A549 (cell line): ENCODE results near the gene TNPO2. TPM values are rescaled to one million over a fixed set of nuclear protein-coding genes. Genes with fewer than 3 reads are reported as not detected.

Source experiments
- ATAC-seq, 2 experiments: fragments of 200-7000 bp in 1 of 2; fragments of >200 bp in 1 of 2; cut with Nextera tagmentation in 1 of 2; cut with Tn5 transposase in 1 of 2; 3 replicates each; pipeline versions ENCODE4 v1.8.0 to v1.9.1; 2018 to 2020; ENCODE audit warnings: mild to moderate bottlenecking in 1 of 2, moderate library complexity in 1 of 2
- CTCF ChIA-PET: fragments of 300-600 bp; sonication (Branson Sonifier 250); formaldehyde crosslinking; extraction: SDS; loops from one replicate; lab custom pipeline; 2021; ENCODE audit warnings: antibody characterized with exemption, inconsistent platforms; lab: Yijun Ruan, JAX
- POLR2A ChIA-PET: fragments of 350-600 bp; formaldehyde crosslinking; extraction: SDS; loops from one replicate; lab custom pipeline; 2021; ENCODE audit warnings: antibody characterized with exemption, inconsistent platforms; lab: Yijun Ruan, JAX
- DNase-seq, 2 experiments: peaks; one replicate each; pipeline versions ENCODE4 v3.0.0 to v3.0.0-alpha.2; 2011 to 2016; ENCODE audit warnings: low read depth in 1 of 2, low spot score in 1 of 2
- FAIRE-seq: peaks from 2 replicates; lab custom pipeline; 2011; peaks lifted over from hg19 to GRCh38; lab: Jason Lieb, UNC
- H3K27ac ChIP-seq, 2 experiments: fragments of >200 bp; sonication (Bioruptor Twin); formaldehyde crosslinking; 3 replicates each; pipeline ENCODE4 v1.5.1; 2016 to 2017
- H3K4me1 ChIP-seq: fragments of >200 bp; sonication (Bioruptor Twin); formaldehyde crosslinking; 3 replicates; pipeline ENCODE4 v1.6.1; 2016
- H3K4me2 ChIP-seq: fragments of >200 bp; sonication (Bioruptor Twin); formaldehyde crosslinking; 3 replicates; pipeline ENCODE4 v1.6.1; 2016
- H3K4me3 ChIP-seq: fragments of >200 bp; sonication (Bioruptor Twin); formaldehyde crosslinking; 3 replicates; pipeline ENCODE4 v1.5.1; 2016
- H3K9me3 ChIP-seq: fragments of >200 bp; sonication (Bioruptor Twin); formaldehyde crosslinking; 3 replicates; pipeline ENCODE4 v1.6.1; 2016
- CHD2 ChIP-seq: fragments of 150-350 bp; IDR thresholded peaks from 2 replicates; pipeline ENCODE4 v1.6.1; 2014; ENCODE audit warnings: low read length; ENCODE audit not compliant: partially characterized antibody
- CHD4 ChIP-seq: fragments of 200-600 bp; sonication (generic); IDR thresholded peaks from 2 replicates; pipeline ENCODE4 v1.6.1; 2016; ENCODE audit warnings: antibody characterized with exemption, mild to moderate bottlenecking, borderline replicate concordance
- E2F6 ChIP-seq: IDR thresholded peaks from 2 replicates; pipeline ENCODE4 v1.6.1; 2012; ENCODE audit warnings: low read depth, borderline replicate concordance
- EHF ChIP-seq: fragments of 250-450 bp; sonication (Bioruptor Pico); IDR thresholded peaks from 2 replicates; pipeline ENCODE4 v1.5.0; 2020; ENCODE audit warnings: mild to moderate bottlenecking
- EHMT2 ChIP-seq: fragments of 200-600 bp; sonication (generic); IDR thresholded peaks from 2 replicates; pipeline ENCODE4 v1.6.1; 2016; ENCODE audit warnings: antibody characterized with exemption, low read depth, mild to moderate bottlenecking, moderate library complexity
- EP300 ChIP-seq, 2 experiments: fragments of >200 bp; sonication (Bioruptor Twin); formaldehyde crosslinking; IDR thresholded peaks; 2 replicates in 1 of 2; 3 replicates in 1 of 2; pipeline ENCODE4 v1.6.1; 2016 to 2017
- ESRRA ChIP-seq: fragments of 150-350 bp; IDR thresholded peaks from 2 replicates; pipeline ENCODE4 v1.6.1; 2014; ENCODE audit warnings: mild to moderate bottlenecking, low read length, borderline replicate concordance
- FOSB ChIP-seq: fragments of 250-450 bp; sonication (Bioruptor Pico); IDR thresholded peaks from 2 replicates; pipeline ENCODE4 v1.5.0; 2020; ENCODE audit warnings: mild to moderate bottlenecking, moderate library complexity
- FOXS1 ChIP-seq: fragments of 250-450 bp; sonication (Bioruptor Pico); IDR thresholded peaks from 2 replicates; pipeline ENCODE4 v1.5.0; 2020; ENCODE audit warnings: mild to moderate bottlenecking, moderate library complexity
- GATA3 ChIP-seq: IDR thresholded peaks from 2 replicates; pipeline ENCODE4 v1.6.1; 2012; ENCODE audit warnings: borderline replicate concordance
- HES2 ChIP-seq: fragments of >200 bp; sonication (Bioruptor Twin); formaldehyde crosslinking; IDR thresholded peaks from 2 replicates; pipeline ENCODE4 v1.6.1; 2016
- HOXB13 ChIP-seq: fragments of 250-450 bp; sonication (Bioruptor Pico); IDR thresholded peaks from 2 replicates; pipeline ENCODE4 v1.5.0; 2020; ENCODE audit warnings: low read depth, mild to moderate bottlenecking, moderate library complexity
- HOXB5 ChIP-seq: fragments of 250-450 bp; sonication (Bioruptor Pico); IDR thresholded peaks from 2 replicates; pipeline ENCODE4 v1.5.0; 2020; ENCODE audit warnings: mild to moderate bottlenecking, moderate library complexity
- JUN ChIP-seq, 2 experiments: fragments of >200 bp; sonication (Bioruptor Twin); formaldehyde crosslinking; IDR thresholded peaks; 2 replicates in 1 of 2; 3 replicates in 1 of 2; pipeline ENCODE4 v1.6.1; 2016 to 2017
- JUNB ChIP-seq: fragments of >200 bp; sonication (Bioruptor Twin); formaldehyde crosslinking; IDR thresholded peaks from 2 replicates; pipeline ENCODE4 v1.6.1; 2016
- KDM1A ChIP-seq: fragments of 200-600 bp; sonication (generic); IDR thresholded peaks from 2 replicates; pipeline ENCODE4 v1.6.1; 2016; ENCODE audit warnings: low read depth, mild to moderate bottlenecking
- MAX ChIP-seq: IDR thresholded peaks from 2 replicates; pipeline ENCODE4 v1.6.1; 2012
- MYC ChIP-seq: IDR thresholded peaks from 2 replicates; pipeline ENCODE4 v1.6.1; 2012; ENCODE audit warnings: mild to moderate bottlenecking, inconsistent platforms, low read length, improper control_type of control experiment, borderline replicate concordance
- NFE2L2 ChIP-seq: fragments of 150-350 bp; conservative IDR thresholded peaks from 2 replicates; pipeline ENCODE4 v1.6.1; 2014; ENCODE audit warnings: low read length
- PHF8 ChIP-seq: fragments of 200-600 bp; sonication (generic); IDR thresholded peaks from 2 replicates; pipeline ENCODE4 v1.6.1; 2016; ENCODE audit warnings: low read depth, mild to moderate bottlenecking, antibody characterized with exemption, moderate library complexity, borderline replicate concordance
- POLR2A ChIP-seq: IDR thresholded peaks from 2 replicates; pipeline ENCODE4 v1.6.1; 2012; ENCODE audit warnings: mild to moderate bottlenecking, low read length
- POLR2AphosphoS2 ChIP-seq: conservative IDR thresholded peaks from 2 replicates; pipeline ENCODE4 v1.6.1; 2012; ENCODE audit warnings: low read length, improper control_type of control experiment, inconsistent platforms
- RAD21 ChIP-seq, 2 experiments: fragments of >200 bp in 1 of 2; sonication (Bioruptor Twin) in 1 of 2; formaldehyde crosslinking in 1 of 2; IDR thresholded peaks in 1 of 2; conservative IDR thresholded peaks in 1 of 2; 2 replicates in 1 of 2; 3 replicates in 1 of 2; pipeline ENCODE4 v1.6.1; 2012 to 2018; ENCODE audit warnings: inconsistent platforms in 1 of 2
- RARB ChIP-seq: fragments of 250-450 bp; sonication (Bioruptor Pico); IDR thresholded peaks from 2 replicates; pipeline ENCODE4 v1.8.0; 2021; ENCODE audit warnings: mild to moderate bottlenecking, moderate library complexity
- RCOR1 ChIP-seq: fragments of 150-350 bp; IDR thresholded peaks from 2 replicates; pipeline ENCODE4 v1.6.1; 2014; ENCODE audit warnings: antibody characterized with exemption, low read length, low read depth
- SMC3 ChIP-seq: fragments of >200 bp; sonication (Bioruptor Twin); formaldehyde crosslinking; IDR thresholded peaks from 3 replicates; pipeline ENCODE4 v1.6.1; 2018; ENCODE audit warnings: inconsistent platforms
- USF2 ChIP-seq: fragments of 450-650 bp; IDR thresholded peaks from 2 replicates; pipeline ENCODE4 v1.6.1; 2014; ENCODE audit warnings: antibody characterized with exemption
- ZC3H11A ChIP-seq: fragments of 450-650 bp; IDR thresholded peaks from 2 replicates; pipeline ENCODE4 v1.6.1; 2014; ENCODE audit warnings: antibody characterized with exemption, mild to moderate bottlenecking
- ZNF302 ChIP-seq: fragments of 250-450 bp; sonication (Bioruptor Pico); IDR thresholded peaks from 2 replicates; pipeline ENCODE4 v1.9.0; 2021; ENCODE audit warnings: inconsistent platforms, mild to moderate bottlenecking, moderate library complexity
- ZSCAN20 ChIP-seq: fragments of 250-450 bp; sonication (Bioruptor Pico); IDR thresholded peaks from 2 replicates; pipeline ENCODE4 v1.8.0; 2022; ENCODE audit warnings: mild to moderate bottlenecking, moderate library complexity
- WGBS: methylation state at CpG from one replicate; pipeline ENCODE4 v1.1.6; 2017; ENCODE audit errors: missing lambda C conversion rate; 5-methylcytosine and 5-hydroxymethylcytosine counted together
- polyA plus RNA-seq, 4 experiments: library from polyadenylated mRNA; depleted of rRNA in 3 of 4; stranded (reverse); fragments of >200 nt; fragmentation: RNase III in 1 of 4; extraction: RNeasy Plus Mini Kit Qiagen cat#74134 plus additional on column Dnase treatment in 1 of 4; gene quantifications; 2 replicates in 3 of 4; 3 replicates in 1 of 4; pipeline ENCODE4 v1.2.3, GENCODE V29; 2011 to 2017

The TNPO2 gene
- polyA plus RNA-seq, 2 of the 4 experiments (the other 2 are of a cell fraction) = 33.7 to 41.0 TPM

- Histone ChIP-seq H3K9me3 (no peaks in the 10 kb centered on the region), H3K4me1 (peaks cover 5% of the 10 kb centered on the region; the same call in 1 of the 3 replicates), H3K27ac (no peak overlapping the region), H3K4me3 (no peak overlapping the region), H3K4me2 (no peak overlapping the region)
- 88% methylated on average over 10 of the region's 22 CpGs for WGBS
- ATAC-seq (no peak), DNase-seq (no peak), FAIRE-seq (no peak)
- TF ChIP-seq ESRRA = no peak
- no peak for TF ChIP-seq GATA3
- no peak for TF ChIP-seq CHD2
- no peak for TF ChIP-seq NFE2L2
- TF ChIP-seq RAD21 (conservative IDR thresholded peaks at IDR 0.05 in 1 of 2, IDR thresholded peaks at IDR 0.05 in 1 of 2) = no peak
- TF ChIP-seq ZSCAN20 (CRISPR knock-in tag) = no peak
- no peak for TF ChIP-seq KDM1A
- TF ChIP-seq JUNB = no peak
- TF ChIP-seq MAX = no peak
- no peak for TF ChIP-seq FOXS1
- no peak for TF ChIP-seq USF2
- no peak for TF ChIP-seq EHMT2
- no peak for TF ChIP-seq POLR2AphosphoS2
- no peak for TF ChIP-seq HOXB13 (CRISPR knock-in tag)
- TF ChIP-seq POLR2A = no peak
- TF ChIP-seq MYC = no peak
- ChIA-PET CTCF (interaction anchor here (0.6 to 38.2 kb wide), 3 partner anchors 24 to 51 kb away, joined by 3 to 725 read pairs (median 7); partner anchors contain the start of gene HOOK2), POLR2A (no interaction called here)
Observed at GRCh38 chr19:12745166-12745897, 21.6 kb upstream of the TNPO2 start.

- Histone ChIP-seq H3K9me3 (no peaks in the 10 kb centered on the region), H3K4me3 (peak overlapping the region; percentile 78), H3K27ac (peak overlapping the region; percentile 86 to 88), H3K4me1 (peaks cover 18% of the 10 kb centered on the region), H3K4me2 (peak overlapping the region; percentile 98)
- TF ChIP-seq PHF8 = 0 out of 2 replicates have a peak, but pooled peaks have one; percentile 40
- TF ChIP-seq RARB (CRISPR knock-in tag) = no peak
- POLR2A ChIA-PET = interaction anchor here (0.9 to 1.5 kb wide), 2 partner anchors 40 to 55 kb away, joined by 3 read pairs; no protein-coding TSS in a partner anchor
- DNase-seq (no peak), ATAC-seq (no peak), FAIRE-seq (no peak)
- CTCF ChIA-PET = interaction anchor here (1.0 to 38.2 kb wide), 4 partner anchors 14 to 110 kb away, joined by 3 to 725 read pairs (median 10); partner anchors contain the start of genes HOOK2 and TNPO2
- WGBS = 24% methylated on average over 8 of the region's 13 CpGs
Observed at GRCh38 chr19:12737835-12738351, 14.2 kb upstream of the TNPO2 start.

GRCh38 chr19:12736995-12737834 is 13.5 kb upstream of the TNPO2 start, which contains the start of gene GET3:
GET3 (plus strand) TSS chr19:12737497; CDS start chr19:12737506, 9 bp downstream.
- FAIRE-seq = no peak
- Histone ChIP-seq H3K4me1 (peaks cover 25% of the 10 kb centered on the region), H3K4me2 (peak within 1 kb of the TSS; percentile 98), H3K27ac (peak within 1 kb of the TSS; percentile 86 to 99), H3K4me3 (peak within 1 kb of the TSS; percentile 78), H3K9me3 (no peaks in the 10 kb centered on the region)
- ChIA-PET CTCF (interaction anchor here (1.1 to 38.2 kb wide), 4 partner anchors 32 to 111 kb away, joined by 3 to 725 read pairs (median 10); partner anchors contain the start of genes DHPS and HOOK2), POLR2A (interaction anchor here (0.6 to 1.5 kb wide), 6 partner anchors 14 to 56 kb away, joined by 3 to 7 read pairs (median 4); partner anchors contain the start of gene JUNB)
- ATAC-seq = peak; percentile 92 to 94
- under 1% methylated on average over 24 of the region's 29 CpGs for WGBS
- peak; percentile 97 to 100 for DNase-seq
- peak in 1 of 2 experiments; percentile 68; a peak in 2 of 5 replicates for TF ChIP-seq JUN (IDR thresholded peaks at IDR 0.05)
- no peak for TF ChIP-seq ESRRA
- no peak for TF ChIP-seq KDM1A
- TF ChIP-seq HOXB5 (CRISPR knock-in tag) = no peak
- no peak for TF ChIP-seq FOSB
- TF ChIP-seq EHMT2 = no peak
- no peak for TF ChIP-seq RARB (CRISPR knock-in tag)
- no peak for TF ChIP-seq ZSCAN20 (CRISPR knock-in tag)
- no peak for TF ChIP-seq RCOR1
- no peak for TF ChIP-seq E2F6
- TF ChIP-seq EHF (CRISPR knock-in tag) = no peak
- no peak for TF ChIP-seq ZNF302 (CRISPR knock-in tag)
- no peak for TF ChIP-seq SMC3
- TF ChIP-seq EP300 (IDR thresholded peaks at IDR 0.05) = no peak
- no peak for TF ChIP-seq MYC
- no peak for TF ChIP-seq CHD4
- TF ChIP-seq HOXB13 (CRISPR knock-in tag) = no peak
- TF ChIP-seq HES2 = no peak
- TF ChIP-seq ZC3H11A = no peak
